Immature natural killer cell (primary cell): ENCODE measurements around the gene NUCKS1. TPM values are rescaled to one million over a fixed set of nuclear protein-coding genes. Genes with fewer than 3 reads are reported as not detected.

Source experiments
- DNase-seq, 3 donors: peaks; one replicate each; pipeline ENCODE4 v3.0.0; 2022; ENCODE audit warnings: mixed read lengths in 1 of 3
- H3K27ac Mint-ChIP-seq, 6 donors: one replicate each; pipeline ENCODE4 v1.8.0; 2020; ENCODE audit warnings: mixed read lengths in 6 of 6, mild to moderate bottlenecking in 5 of 6, inconsistent platforms in 4 of 6, moderate library complexity in 3 of 6
- H3K27me3 Mint-ChIP-seq, 3 donors: one replicate each; pipeline ENCODE4 v1.8.0; 2020 to 2021; ENCODE audit warnings: low read depth in 3 of 3, mild to moderate bottlenecking in 3 of 3, mixed read lengths in 3 of 3, moderate library complexity in 3 of 3, inconsistent platforms in 1 of 3
- H3K36me3 Mint-ChIP-seq, 3 donors: one replicate each; pipeline ENCODE4 v1.8.0; 2020; ENCODE audit warnings: mixed read lengths in 3 of 3, inconsistent platforms in 2 of 3, mild to moderate bottlenecking in 2 of 3
- H3K4me1 Mint-ChIP-seq, 2 donors: one replicate each; pipeline ENCODE4 v1.8.0; 2020; ENCODE audit warnings: inconsistent platforms in 2 of 2, mild to moderate bottlenecking in 2 of 2, mixed read lengths in 2 of 2, moderate library complexity in 1 of 2
- H3K4me3 Mint-ChIP-seq, 5 donors: one replicate each; pipeline ENCODE4 v1.8.0; 2020; ENCODE audit warnings: mild to moderate bottlenecking in 5 of 5, mixed read lengths in 5 of 5, inconsistent platforms in 3 of 5, moderate library complexity in 3 of 5
- H3K9me3 Mint-ChIP-seq, 6 donors: one replicate each; pipeline ENCODE4 v1.8.0; 2020; ENCODE audit warnings: mild to moderate bottlenecking in 6 of 6, mixed read lengths in 6 of 6, inconsistent platforms in 4 of 6, moderate library complexity in 3 of 6
- polyA plus RNA-seq, 3 donors: library from polyadenylated mRNA; unstranded; fragments of 300-500 nt; fragmentation: Illumina TruSeq; gene quantifications; one replicate each; pipeline ENCODE4 v1.2.3, GENCODE V29; 2021

The NUCKS1 gene
- polyA plus RNA-seq, 3 donors from 2014 or later = 7.8 to 20.3 (median 18.9) TPM

DNA sequence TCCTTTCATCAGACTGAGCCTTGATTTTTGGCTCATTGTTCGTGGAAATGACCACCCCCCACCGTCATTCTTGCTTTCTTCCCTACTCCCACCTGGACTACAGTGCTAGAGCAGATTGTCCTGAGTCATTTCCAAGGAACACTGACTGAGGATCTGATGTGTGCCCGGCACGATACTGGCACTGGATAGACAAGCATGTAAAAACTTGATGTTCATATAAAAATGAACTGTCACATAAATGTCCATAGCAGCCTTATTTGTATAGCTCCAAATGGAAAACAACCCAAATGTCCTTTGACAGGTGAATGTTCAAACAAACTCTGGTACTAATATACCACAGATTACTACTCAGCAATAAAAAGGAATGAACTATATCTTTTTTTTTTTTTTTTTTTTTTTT lies 51.1 kb downstream of the NUCKS1 start:
- no peak overlapping the region for H3K27ac Mint-ChIP-seq
- no peaks in the 10 kb centered on the region for H3K4me1 Mint-ChIP-seq
- H3K4me3 Mint-ChIP-seq = no peak overlapping the region

DNA sequence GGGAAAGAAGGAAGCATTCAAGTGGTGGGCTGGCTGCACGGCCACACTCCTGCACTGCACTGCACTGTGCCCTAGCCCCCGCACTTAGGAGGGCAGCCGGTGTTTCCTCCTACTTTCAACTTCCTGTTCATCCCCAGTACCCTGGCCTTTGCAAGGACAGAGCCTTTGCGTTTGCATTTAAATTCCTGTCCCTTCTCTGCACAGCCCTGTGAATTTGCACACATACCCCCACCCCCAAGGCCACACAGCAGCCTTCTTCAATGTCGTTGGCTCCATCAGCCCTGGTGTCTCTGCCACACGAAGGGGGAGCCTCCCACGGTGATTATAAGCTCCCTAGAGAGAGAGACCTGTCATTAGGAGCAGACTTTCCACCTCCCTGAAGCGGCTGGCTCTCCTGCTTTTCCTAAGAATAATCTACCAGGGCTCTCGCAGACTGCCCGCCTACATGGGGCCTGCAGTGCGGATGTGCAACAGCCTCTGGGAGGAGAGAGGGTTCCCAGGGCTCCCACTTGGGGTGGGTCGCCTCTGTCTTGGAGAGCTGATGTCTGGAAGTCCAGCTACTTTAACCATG lies 56.5 kb downstream of the NUCKS1 start:
- no peaks in the 10 kb centered on the region for H3K9me3 Mint-ChIP-seq
- H3K27me3 Mint-ChIP-seq = peaks cover 6 to 7% (median 7%) of the 10 kb centered on the region in 3 donors
- no peak overlapping the region for H3K4me3 Mint-ChIP-seq
- H3K36me3 Mint-ChIP-seq = no peaks in the 10 kb centered on the region
- no peak for DNase-seq
- H3K4me1 Mint-ChIP-seq = peaks cover 0 to 2% of the 10 kb centered on the region in 2 donors
- no peak overlapping the region for H3K27ac Mint-ChIP-seq

More for the DNA sequence above, 51.1 kb downstream of the NUCKS1 start:
- Mint-ChIP-seq H3K27me3 (peaks cover 2 to 7% (median 3%) of the 10 kb centered on the region in 3 donors), H3K36me3 (peaks cover 0 to 13% (median 3%) of the 10 kb centered on the region in 3 donors), H3K9me3 (no peaks in the 10 kb centered on the region)
- no peak for DNase-seq

DNA sequence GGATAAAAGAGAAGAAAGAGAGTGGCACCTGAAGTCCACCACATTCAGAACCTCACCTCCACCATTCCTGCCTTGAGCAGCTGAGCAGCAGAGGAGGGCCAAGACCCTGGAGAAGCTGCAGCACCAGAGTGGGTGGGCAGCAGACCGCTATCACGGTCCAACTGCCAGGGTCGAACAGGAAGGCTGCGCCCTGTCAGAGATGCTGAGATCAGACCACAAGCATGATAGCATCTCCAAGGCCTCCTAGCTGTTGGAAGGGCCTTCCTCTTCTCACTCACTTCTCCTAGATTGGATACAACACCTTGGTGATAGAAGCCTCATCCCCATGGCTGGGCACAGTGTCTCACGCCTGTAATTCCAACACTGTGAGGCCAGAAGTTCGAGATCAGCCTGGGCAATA lies 57.6 kb downstream of the NUCKS1 start:
- peaks cover 0 to 2% of the 10 kb centered on the region in 2 donors for H3K4me1 Mint-ChIP-seq
- H3K9me3 Mint-ChIP-seq = no peaks in the 10 kb centered on the region
- H3K4me3 Mint-ChIP-seq = no peak overlapping the region
- peaks cover 5 to 9% (median 6%) of the 10 kb centered on the region in 3 donors for H3K27me3 Mint-ChIP-seq
- no peaks in the 10 kb centered on the region for H3K36me3 Mint-ChIP-seq
- no peak overlapping the region for H3K27ac Mint-ChIP-seq
- DNase-seq = no peak

DNA sequence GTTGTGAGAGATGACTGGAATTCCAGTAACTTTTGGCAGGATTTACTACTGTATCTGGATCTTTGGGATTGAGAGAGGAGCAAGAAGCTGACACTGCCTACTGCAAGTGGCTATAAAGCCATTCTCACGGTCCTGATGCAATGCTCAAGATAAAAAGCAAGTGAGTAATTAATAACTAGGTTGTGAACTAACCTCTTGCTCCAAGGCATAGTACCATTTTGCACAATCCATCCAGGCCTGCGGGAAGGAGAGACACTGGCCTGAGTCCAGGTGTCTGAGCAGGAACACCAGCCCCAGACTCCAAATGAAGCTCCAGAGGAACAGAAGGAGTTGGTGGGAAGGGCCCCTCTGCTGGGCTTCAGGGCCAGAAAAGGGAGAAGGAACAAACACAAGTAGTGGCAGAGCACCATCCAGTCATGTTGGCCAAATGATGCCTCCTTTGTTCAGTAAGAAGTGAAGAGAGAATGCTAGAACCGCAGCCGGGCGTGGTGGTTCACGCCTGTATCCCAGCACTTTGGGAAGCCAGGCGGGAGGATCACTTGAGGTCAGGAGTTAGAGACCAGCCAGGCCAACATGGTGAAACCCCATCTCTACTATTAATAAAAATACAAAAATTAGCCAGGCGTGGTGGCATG lies 59.7 kb downstream of the NUCKS1 start:
- Mint-ChIP-seq H3K4me3 (no peak overlapping the region), H3K4me1 (peaks cover 0 to 2% of the 10 kb centered on the region in 2 donors), H3K27me3 (peaks cover 4 to 8% (median 4%) of the 10 kb centered on the region in 3 donors), H3K36me3 (no peaks in the 10 kb centered on the region), H3K27ac (no peak overlapping the region), H3K9me3 (no peaks in the 10 kb centered on the region)
- no peak for DNase-seq

DNA sequence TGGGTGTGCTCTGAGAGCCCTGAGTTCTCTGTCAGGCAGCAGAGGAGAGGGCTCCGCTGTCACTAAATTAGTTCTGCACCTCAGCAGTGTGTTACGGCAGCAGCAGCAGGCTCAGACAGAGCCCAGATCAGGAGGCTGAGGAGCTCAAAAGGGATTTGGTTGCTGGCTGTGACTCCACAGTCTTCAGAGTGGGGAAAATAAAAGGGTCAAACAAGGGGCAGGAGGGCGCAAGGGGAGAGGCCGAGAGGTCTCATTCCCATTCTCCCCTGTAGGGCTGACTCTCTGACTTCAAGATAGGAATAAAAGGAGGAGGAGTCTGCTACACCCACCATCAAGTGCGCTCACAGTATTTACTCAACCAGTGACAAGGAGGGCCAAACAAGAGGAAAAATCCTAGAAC lies 60.5 kb downstream of the NUCKS1 start:
- no peaks in the 10 kb centered on the region for H3K36me3 Mint-ChIP-seq
- no peaks in the 10 kb centered on the region for H3K9me3 Mint-ChIP-seq
- peaks cover 4 to 8% (median 4%) of the 10 kb centered on the region in 3 donors for H3K27me3 Mint-ChIP-seq
- H3K4me1 Mint-ChIP-seq = peaks cover 0 to 2% of the 10 kb centered on the region in 2 donors
- DNase-seq = no peak
- H3K27ac Mint-ChIP-seq = no peak overlapping the region
- H3K4me3 Mint-ChIP-seq = no peak overlapping the region

DNA sequence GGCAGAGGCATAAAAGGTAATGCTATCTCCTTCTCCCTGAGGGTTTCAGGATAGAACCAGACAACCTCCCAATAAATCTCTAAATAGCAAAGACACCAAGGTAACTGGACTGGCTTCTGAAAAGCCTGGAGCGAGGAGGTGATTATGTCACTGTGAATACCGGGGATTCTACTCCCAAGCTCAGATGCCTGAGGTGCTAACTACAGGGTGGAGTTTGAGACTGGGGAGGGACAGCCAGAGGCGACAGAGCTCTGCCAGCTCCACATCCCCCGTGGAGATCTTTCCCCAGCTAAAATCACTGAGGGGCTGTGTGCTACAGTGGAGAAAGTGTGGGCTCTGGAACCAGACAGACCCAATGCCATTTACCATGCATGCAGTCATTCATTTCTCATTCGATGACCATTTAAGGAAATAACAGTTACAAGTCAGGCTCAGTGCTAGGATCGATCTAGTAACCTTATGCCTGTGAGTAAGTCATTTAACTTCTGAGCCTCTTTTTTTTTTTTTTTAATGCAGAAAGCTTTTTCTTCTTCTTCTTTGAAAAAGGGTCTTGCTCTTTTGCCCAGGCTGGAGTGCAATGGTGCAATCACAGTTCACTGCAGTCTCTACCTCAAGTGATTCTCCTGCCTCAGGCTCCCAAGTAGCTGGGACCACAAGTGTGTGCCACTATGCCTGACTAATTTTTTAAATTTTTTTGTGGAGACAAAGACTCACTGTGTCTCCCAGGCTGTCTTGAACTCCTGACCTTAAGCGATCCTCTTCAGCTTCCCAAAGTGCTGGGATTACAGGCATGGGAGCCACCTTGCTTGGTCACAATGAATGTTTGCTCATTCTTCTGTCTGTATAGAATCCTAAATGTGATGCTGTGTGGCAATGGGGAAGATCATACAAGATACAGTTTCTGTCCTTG lies 61.6 kb downstream of the NUCKS1 start:
- no peak for DNase-seq
- no peaks in the 10 kb centered on the region for H3K36me3 Mint-ChIP-seq
- H3K4me3 Mint-ChIP-seq = no peak overlapping the region
- H3K27ac Mint-ChIP-seq = no peak overlapping the region
- peaks cover 4 to 7% (median 4%) of the 10 kb centered on the region in 3 donors for H3K27me3 Mint-ChIP-seq
- no peaks in the 10 kb centered on the region for H3K9me3 Mint-ChIP-seq
- H3K4me1 Mint-ChIP-seq = peaks cover 0 to under 1% of the 10 kb centered on the region in 2 donors

DNA sequence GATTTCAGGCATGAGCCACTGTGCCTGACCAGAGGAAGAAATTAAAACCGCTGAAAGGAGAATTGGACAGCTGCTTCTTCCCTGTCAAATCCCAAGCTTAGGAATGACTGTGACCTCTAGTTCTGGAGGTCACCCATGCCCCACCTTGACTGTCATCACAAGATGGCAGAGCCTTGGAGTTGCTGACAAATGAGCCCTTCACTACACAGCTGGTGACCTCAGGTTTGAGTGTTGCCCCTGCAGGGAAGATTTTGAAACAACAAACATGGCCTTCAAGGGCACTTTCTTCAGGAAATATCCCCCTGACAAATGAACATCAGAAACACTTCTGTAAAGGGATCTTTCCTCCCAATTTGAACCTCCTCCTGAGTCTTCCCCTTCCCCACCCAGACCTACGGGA lies 62.7 kb downstream of the NUCKS1 start:
- H3K4me3 Mint-ChIP-seq = no peak overlapping the region
- H3K36me3 Mint-ChIP-seq = no peaks in the 10 kb centered on the region
- no peak overlapping the region for H3K27ac Mint-ChIP-seq
- DNase-seq = no peak
- H3K4me1 Mint-ChIP-seq = no peaks in the 10 kb centered on the region
- H3K27me3 Mint-ChIP-seq = peaks cover 4 to 6% (median 6%) of the 10 kb centered on the region in 3 donors
- H3K9me3 Mint-ChIP-seq = no peaks in the 10 kb centered on the region

DNA sequence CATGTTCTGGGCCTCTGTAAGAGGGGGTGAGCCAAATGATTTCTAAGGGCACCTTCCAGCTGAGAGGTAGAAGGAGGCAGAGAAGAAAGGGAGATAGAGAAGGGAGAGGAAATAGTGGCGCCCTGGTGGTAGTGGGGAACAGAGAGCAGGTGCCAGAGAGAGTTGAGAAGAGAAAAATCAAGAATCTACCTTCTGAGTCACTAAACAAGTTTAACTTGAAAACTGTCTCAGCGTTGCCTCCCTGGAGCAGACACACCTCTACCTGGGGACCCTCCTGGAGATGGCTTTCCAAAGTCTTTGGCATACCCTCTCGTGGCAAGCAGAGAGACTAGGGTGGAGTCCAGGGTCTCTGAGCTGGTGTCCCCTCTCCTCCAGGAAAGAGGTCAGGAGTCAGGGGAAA lies 68.6 kb downstream of the NUCKS1 start:
- peaks cover 2 to 13% (median 6%) of the 10 kb centered on the region in 3 donors for H3K27me3 Mint-ChIP-seq
- no peaks in the 10 kb centered on the region for H3K36me3 Mint-ChIP-seq
- no peak for DNase-seq
- no peak overlapping the region for H3K27ac Mint-ChIP-seq
- peaks cover 25 to 26% of the 10 kb centered on the region in 2 donors for H3K4me1 Mint-ChIP-seq
- H3K4me3 Mint-ChIP-seq = peak overlapping the region; percentile 0 to 85 (median 78)
- no peaks in the 10 kb centered on the region for H3K9me3 Mint-ChIP-seq

DNA sequence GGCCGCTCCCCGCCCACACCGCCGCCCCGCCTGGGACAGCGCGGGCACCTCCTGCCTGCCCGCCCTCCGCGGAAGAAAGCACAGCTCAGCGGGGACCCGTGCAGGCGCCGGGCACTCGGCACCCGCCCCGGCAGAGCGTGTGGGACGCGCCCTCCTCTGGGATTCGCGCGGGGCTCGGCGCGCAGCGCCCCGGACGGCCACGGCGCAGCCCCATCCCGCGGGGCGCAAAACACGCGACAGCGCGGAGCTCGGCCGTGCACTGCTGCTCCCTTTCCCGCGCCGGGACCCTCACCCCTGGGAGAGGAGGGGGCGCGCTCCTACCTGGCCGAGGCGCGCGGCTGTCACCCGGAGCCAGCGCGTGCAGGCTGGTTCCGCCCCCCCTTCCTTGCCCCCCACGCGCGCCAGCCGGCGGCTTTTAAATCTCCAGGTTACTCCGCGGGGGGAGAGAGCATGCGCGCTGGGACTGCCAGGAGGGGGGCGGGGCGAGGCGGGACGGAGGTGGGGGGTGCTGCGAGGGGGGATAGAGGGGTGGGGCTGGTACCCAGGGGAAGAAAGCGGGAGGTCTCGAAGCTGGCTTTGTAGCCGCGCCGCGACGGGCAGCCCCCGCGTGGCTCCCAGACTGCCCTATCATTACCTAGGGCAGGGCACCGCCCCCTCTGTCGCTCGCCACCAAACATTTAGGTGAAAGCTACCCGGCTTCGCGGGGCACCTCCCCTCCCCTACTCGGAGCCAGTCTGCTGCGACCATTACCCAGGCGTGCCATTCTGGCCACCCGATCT lies 69.7 kb downstream of the NUCKS1 start, which contains the start of gene SLC45A3:
SLC45A3 (minus strand) TSS at position 437 of the 779 bp plus-strand sequence. CDS start 15,853 bp downstream, outside the sequence.
- peak within 1 kb of the TSS; percentile 74 to 85 (median 81) for H3K4me3 Mint-ChIP-seq
- H3K36me3 Mint-ChIP-seq = no peaks in the 10 kb centered on the region
- DNase-seq = peak in 2 of 3 donors; percentile 16 to 21
- H3K27ac Mint-ChIP-seq = no peak within 1 kb of the TSS
- H3K4me1 Mint-ChIP-seq = peaks cover 27 to 28% of the 10 kb centered on the region in 2 donors
- H3K9me3 Mint-ChIP-seq = no peaks in the 10 kb centered on the region
- H3K27me3 Mint-ChIP-seq = peaks cover 2 to 10% (median 6%) of the 10 kb centered on the region in 3 donors

DNA sequence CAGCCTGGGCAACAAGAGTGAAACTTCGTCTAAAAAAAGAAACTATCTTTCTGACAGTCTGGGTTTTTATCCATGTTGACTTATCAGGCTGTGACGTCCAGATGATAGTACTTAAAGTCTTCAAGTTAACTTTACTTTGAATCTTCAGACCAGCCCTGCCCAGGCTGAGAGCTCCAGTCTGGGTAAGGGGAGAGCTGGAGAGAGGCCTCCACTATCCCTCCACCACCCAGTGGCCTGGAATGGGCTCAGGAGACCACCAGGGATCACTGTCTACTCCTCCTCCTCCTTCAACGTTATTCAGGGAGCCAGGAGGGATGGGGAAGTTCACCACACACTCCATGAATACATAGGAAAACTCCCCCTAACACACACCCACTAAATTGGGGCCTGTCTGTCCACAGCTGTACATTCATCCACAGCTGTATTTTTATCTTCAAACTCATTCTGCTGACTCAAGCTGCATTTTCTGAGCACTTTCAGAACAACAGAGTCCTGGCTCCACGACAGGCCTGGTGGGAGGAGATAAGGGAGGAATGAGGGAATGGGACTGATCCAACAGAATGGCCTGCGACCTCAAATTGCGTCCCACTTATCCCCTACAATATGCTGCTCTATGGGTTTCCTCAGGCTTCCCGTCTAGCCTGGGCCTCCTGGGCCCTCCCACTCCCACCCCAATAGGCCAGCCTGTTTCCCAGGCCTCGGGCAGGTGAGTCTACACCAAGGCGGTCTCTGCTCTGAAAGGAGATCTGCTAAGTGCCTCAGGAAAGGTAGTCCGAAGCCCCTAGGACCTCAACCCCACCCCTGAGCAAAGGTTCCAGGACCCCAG lies 71.5 kb downstream of the NUCKS1 start:
- no peak for DNase-seq
- H3K4me3 Mint-ChIP-seq = peak overlapping the region; percentile 38 to 83 (median 76)
- no peak overlapping the region for H3K27ac Mint-ChIP-seq
- H3K4me1 Mint-ChIP-seq = peaks cover 27 to 28% of the 10 kb centered on the region in 2 donors
- H3K36me3 Mint-ChIP-seq = no peaks in the 10 kb centered on the region
- H3K27me3 Mint-ChIP-seq = peaks cover 6 to 12% (median 9%) of the 10 kb centered on the region in 3 donors
- no peaks in the 10 kb centered on the region for H3K9me3 Mint-ChIP-seq

DNA sequence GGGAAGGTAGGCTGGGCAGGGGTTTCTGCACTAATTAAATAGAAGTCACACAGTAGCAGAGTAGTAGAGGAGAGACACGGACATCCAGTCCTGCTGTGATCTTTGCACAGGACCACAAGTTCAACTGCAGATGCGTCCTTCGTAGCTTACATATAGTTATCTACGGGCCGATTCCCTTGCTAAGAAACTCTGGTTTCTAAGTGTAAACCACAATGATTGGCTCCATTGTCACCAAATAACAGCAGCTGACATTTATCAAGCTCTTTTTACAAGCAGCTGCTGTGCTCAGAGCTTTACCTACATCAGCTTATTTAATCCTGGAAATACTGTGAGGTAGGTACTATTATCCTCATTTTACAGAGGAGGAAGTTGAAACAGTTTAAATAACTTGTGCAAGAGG lies 72.8 kb downstream of the NUCKS1 start:
- H3K27ac Mint-ChIP-seq = no peak overlapping the region
- DNase-seq = peak in 1 of 3 donors; percentile 10
- H3K27me3 Mint-ChIP-seq = peaks cover 6 to 12% (median 11%) of the 10 kb centered on the region in 3 donors
- peaks cover 27 to 28% of the 10 kb centered on the region in 2 donors for H3K4me1 Mint-ChIP-seq
- no peaks in the 10 kb centered on the region for H3K36me3 Mint-ChIP-seq
- peak overlapping the region in 3 of 5 donors; percentile 7 to 51 (median 18) for H3K4me3 Mint-ChIP-seq
- no peaks in the 10 kb centered on the region for H3K9me3 Mint-ChIP-seq

DNA sequence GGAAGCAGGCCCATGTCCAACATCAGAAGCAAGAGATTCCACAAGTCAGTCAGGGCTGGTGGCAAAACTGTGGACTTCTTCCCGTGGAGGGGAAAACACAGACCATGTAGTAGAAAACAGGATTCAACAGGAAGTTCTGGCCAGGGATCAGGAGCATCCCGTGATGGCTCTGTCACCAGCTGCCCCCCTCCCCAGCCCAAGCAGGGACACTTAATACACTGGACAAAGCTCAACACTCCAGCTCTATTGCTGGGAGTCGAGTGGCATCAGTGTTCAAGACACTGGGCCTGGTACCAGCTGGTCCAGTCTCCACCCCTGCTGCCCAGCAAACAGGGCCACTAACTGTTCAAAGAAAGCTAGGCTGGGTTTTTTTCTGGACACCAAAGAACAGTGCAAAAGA lies 73.4 kb downstream of the NUCKS1 start:
- no peak overlapping the region for H3K4me3 Mint-ChIP-seq
- peaks cover 27 to 28% of the 10 kb centered on the region in 2 donors for H3K4me1 Mint-ChIP-seq
- no peaks in the 10 kb centered on the region for H3K9me3 Mint-ChIP-seq
- no peaks in the 10 kb centered on the region for H3K36me3 Mint-ChIP-seq
- H3K27ac Mint-ChIP-seq = no peak overlapping the region
- no peak for DNase-seq
- peaks cover 6 to 11% (median 11%) of the 10 kb centered on the region in 3 donors for H3K27me3 Mint-ChIP-seq
